IPS-NIHi11 (cell line): ENCODE results near the gene CIB4.

Experiments
- DNase-seq: peaks from one replicate; pipeline ENCODE4 v3.0.0; 2012; ENCODE audit warnings: mixed read lengths, low spot score

CIB4 gene

DNA sequence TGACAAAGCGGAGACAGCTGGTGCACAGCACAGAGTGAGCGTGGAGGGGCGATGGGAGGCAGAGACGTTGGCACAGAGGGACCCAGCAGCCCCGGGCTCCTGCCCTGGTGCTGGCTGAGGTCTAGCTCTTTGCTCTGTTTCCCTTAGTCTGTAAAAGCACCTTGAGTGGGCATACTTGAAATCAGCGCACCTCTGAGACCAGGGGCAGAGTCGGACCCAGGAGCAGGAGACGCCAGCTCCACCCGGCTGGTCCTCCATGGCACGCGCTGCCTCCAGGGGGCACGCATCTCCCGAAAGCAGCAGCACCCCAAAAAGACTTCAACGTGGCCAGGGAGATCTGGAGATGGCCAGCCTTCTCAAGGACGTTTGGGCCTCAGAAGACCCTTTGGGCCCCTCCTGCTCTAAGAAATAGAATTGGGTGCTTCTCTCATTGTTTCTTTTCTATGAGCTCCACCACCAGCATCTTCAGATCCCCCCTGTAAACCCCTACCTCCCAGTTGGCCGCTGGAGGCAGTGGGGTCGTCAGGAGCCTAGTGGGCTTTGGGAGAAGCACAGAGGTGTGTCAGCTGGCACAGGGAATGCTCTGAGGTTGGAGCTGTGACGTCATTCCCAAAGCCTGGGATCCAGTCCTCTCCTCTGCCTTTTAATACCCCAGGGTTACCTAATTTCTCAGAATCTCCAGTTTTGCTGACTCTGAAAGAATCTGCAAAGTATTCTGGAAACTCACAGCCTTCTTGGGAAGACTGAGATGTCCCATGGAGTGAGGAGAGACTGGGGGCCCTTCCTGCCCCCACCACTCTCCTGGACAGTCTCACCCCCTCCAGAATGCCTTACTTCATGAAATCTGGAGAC is 58.9 kb downstream of the CIB4 start:
- DNase-seq = no peak

GRCh38 chr2:26581266-26581990 is 59.7 kb downstream of the CIB4 start:
- no peak for DNase-seq

- DNase-seq = no peak
These were observed 60.4 kb downstream of the CIB4 start for GRCh38 chr2:26580751-26581150.

- no peak for DNase-seq
These were observed 61.0 kb downstream of the CIB4 start for GRCh38 chr2:26580151-26580550.

GRCh38 chr2:26579723-26580040 is 61.5 kb downstream of the CIB4 start:
- DNase-seq = no peak

DNA sequence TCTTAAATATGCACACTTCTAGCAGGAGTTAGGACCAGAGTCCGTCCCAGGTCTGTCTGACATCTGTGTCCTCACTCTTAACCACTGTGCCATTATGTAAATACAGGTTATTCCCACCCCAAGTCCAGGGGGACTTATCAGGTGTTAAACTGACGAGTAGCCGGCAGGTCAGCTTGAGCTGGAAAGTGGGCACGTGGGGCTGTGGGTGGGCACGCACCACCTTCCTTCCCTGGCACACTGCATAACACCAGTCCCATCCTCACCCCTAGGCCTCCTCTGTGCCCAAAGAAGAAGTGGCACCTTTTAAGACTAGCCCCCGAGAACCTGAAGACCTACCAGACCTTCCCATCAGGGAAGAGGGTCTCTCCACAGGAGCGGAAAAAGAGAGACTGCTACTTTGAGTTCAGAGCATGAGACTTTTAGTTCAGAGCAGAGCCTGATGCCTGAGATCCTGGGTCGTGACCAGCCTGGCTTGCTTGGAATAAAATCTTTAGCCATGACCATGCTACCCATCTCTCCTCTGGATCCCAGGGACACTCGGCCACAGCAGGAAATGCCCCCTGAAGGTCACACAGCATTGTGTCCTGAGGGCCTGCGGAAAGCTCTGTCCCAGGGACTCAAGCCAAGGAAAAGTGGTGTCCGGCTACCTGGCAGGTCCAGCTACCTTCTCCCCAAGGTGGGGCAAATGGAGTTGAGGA is 62.0 kb downstream of the CIB4 start:
- no peak for DNase-seq

GRCh38 chr2:26578581-26578980 is 62.6 kb downstream of the CIB4 start:
- DNase-seq = no peak

DNA sequence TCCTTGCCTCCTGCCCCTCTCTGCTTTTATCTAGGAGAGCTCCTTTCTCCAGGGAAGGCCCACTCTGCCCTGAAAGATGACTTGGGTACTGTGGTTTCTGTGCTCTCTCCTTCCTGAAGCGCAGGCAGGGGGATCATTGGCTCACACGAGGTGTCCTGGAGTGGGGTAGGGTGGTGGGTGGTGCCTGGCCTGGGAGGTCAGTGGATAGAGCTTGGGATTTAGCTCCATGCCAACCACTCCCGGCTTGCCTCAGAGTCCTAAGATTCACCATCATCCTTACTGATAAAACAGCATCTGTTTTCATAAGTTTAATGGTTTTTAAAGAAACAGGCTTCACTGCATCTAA is 63.1 kb downstream of the CIB4 start:
- DNase-seq = no peak

DNA sequence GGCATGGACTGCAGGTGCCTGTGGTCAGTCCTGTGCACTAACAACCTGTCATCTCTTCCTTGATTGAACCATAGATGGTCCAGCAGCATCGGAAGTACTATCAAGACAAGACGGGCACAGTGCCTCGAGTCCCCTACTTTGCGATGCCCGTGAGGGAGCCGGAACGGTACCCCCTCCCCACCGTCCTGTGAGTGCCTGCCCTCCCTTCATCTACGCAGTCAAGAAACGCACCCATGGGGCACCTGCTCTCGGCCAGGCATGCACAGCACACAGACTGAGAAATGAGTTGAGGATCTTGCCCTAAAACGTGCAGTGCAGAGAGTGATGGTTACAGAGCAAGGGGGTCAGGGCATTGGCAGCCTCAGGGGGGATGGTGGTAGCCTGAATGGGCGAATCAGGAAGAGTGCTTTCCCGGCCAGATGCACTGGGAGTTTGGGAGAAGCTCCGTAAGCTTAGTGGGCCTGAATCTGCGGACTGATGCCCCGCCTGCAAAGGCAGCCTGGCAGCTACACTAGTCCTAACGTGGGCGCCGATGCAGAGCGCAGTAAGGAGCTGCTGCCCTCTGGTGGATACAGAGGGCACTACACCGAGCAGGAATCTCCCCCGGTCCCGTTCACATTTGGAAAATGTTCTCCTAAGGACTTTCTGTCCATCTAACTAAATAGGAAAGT is 63.6 kb downstream of the CIB4 start:
- DNase-seq = peak; percentile 93

DNA sequence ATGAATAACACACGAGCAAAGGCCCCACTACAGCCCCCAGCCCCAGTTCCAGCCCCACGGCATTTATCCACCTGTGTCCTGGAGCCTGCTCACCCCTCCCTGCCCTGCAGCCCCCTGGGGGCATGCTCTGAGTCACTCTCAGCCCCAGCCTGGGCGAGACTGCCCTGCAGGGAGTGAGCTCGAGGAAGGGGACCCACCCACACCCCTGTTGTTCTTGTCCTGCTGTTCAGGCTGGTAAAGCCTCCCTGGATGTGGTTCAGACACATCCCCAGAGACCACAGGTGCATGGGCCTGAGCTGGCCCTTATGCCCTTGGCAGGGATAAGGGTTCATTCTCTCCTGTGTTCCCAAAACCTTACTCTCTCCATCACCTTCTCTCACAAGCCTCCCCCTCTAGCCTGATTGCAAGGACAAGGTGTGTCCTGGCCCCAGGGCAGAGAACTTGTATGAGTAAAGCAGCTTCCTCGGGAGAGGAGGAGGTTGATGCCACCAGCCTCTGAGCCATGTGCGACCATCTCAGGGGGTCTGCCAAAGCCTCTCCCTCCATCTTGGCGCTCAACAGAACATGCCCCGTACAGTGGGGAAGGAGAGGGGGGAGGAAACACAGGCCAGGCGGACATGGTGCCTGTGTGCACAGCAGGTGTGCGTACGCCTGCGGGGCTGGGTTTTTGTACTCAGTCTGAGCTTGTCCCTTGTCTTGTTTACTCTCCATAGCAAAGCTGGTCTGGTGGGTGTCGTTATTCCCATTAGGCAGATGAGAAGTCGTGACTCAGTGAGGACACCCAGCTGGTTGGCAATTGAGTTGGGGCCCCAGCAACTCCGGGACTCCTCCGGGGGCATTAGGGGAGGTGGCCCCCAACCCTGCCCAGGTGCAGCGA is 64.4 kb downstream of the CIB4 start:
- DNase-seq = no peak

DNA sequence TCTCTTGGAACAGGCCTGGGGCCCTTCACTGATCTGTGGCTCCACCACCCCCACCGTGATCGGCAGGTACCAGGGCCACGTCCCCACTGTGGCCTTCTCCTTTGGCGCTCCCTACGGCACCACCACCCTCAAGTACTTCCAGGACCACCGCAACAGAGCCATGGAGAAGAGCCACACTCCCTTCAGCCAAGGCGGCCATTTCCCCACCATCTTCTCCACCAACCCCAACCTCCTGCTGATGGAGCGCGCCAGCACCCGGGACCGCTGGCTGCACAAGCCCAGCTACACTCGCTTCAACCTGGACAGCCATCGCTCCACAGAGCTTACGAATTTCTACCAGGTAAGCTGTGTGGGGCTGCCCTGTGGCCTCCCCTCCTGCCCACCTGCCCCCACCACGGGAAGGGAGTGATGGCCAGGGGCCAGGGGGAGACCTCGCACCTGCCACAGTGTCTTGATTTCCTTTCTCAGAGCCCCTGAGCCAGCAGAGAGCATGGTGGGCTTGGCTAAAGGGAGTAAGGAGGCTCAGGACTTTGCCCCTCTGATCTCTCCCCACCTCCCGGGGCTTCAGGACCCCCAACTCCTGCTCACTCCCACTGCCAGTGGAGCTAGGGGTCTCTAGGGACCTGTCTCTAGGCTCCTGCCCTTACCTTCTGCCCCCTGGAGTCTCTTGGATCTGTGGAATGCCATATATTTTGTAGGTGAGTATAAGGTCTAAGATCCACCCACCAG is 65.2 kb downstream of the CIB4 start:
- DNase-seq = no peak

GRCh38 chr2:26574900-26575560 is 66.1 kb downstream of the CIB4 start:
- DNase-seq = no peak

- DNase-seq = no peak
These were observed 66.9 kb downstream of the CIB4 start for GRCh38 chr2:26574066-26574899.

- no peak for DNase-seq
These were observed 67.8 kb downstream of the CIB4 start for GRCh38 chr2:26573241-26573925.

- peak; percentile 54 for DNase-seq
These were observed 68.6 kb downstream of the CIB4 start for GRCh38 chr2:26572591-26572990.

DNA sequence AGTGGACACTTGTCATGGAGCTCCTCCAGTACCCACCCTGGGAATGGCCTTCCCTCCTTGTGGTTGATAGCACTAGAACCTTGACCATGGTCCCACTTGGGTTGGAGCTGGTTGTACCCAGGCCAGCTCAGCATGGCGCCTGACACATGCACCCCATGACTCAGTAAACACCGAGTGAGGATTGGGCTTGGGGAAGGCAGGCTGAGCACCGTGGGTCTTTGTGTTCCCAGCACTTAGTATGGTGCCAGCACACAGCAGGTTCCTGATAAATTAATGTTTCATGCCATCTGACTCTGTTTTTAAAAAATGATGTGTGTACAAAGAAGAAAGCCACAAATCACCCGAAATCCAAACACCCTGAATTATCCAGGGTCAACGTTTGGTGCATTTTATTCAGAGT is 69.8 kb downstream of the CIB4 start:
- no peak for DNase-seq

GRCh38 chr2:26570083-26570430 is 71.1 kb downstream of the CIB4 start:
- DNase-seq = no peak

DNA sequence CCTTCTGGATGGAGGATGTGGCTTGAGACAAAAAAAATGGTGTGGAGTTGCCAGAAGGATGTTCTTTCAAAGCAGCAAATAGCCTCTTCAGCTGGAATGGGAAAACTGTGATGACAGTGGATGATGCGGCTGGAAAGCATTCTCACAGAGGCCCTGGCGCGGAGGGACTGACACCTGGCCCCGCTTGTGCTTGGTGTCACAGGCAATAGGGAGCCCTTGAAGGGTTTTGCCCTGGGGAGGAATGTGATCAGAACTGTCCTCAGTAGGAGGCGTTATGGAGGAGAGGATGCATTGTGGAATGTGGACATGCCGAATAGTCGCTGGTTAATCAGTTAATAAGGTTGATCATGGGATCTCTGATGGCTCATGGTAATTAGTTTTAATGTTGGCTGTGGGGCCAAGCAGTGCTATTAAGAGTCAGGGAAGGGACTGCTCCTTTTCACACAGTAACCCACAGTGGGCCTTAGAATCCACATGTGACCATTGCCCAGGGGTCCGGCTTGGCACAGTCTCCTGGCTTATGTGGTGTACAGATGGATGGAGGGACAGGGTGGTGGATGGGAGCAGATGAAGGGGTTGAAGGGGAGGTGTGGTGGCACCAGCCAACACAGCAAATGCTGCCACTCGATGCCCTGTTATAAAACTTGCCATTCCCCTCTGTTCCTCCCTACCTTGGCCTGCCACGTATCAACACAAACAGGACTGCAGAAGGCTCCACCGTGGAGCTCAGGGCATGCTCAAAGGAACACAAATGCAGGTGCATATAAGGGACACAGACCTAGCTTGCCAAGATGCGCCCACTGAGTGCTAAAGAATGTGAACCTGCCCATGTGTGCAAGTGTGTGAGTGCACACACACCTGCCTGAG is 71.7 kb downstream of the CIB4 start:
- no peak for DNase-seq
